ENCODE data around the gene SSX5.
"Not testable (repeated sequence)": the region's sequence is repeated elsewhere in the genome, so short reads cannot be mapped to it uniquely, and the experiment has no call there.

Gene SSX5

GRCh38 chrX:48196745-48197201, at the start of gene SSX5:
TSS of gene SSX5 (minus strand) at chrX:48196795. CDS start at chrX:48195358, 1,437 bp downstream.
- DNase-seq: no peak

DNA sequence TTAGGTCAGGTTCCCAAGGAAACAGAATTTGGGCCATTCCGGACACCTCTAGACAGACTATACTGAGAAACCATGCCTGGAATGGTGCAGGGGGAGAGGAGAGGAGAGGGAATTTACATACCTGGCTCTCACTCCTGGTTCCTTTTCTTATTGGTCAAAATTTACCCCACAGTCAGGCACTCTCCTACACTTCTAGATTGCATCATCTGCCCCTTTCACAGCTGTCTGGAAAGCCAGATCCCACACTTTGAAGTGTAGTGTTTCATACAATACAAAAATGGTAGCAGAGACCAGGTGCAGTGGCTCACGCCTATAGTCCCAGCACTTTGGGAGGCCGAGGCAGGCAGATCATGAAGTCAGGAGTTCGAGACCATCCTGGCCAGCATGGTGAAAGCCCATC, 27.6 kb upstream of the SSX5 start:
- DNase-seq: not testable (repeated sequence)

GRCh38 chrX:48214341-48214740, 17.7 kb upstream of the SSX5 start:
- DNase-seq: not testable (repeated sequence)

DNA sequence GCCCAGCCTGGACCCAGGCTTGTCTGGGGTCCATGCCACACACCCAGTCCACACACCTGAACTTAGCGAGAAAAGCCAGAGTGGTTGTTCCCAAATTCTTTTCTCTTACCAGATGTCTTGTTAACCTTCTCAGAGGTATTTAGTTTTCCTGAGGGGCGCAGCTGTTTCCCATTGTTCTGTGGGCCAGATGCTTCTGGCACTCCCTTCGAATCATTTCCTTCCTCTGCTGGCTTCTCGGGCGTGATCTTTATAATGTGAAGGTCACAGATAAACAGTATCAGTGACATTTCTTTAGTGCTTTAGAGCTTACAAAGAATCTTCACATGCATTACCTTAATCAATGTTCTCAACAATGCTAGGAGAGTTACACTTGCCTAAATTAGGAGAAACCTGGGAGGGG, 6.6 kb downstream of the SSX5 start:
- not testable (repeated sequence) for DNase-seq

- DNase-seq: not testable (repeated sequence)
Measured at GRCh38 chrX:48181882-48182281, 14.7 kb downstream of the SSX5 start.

DNA sequence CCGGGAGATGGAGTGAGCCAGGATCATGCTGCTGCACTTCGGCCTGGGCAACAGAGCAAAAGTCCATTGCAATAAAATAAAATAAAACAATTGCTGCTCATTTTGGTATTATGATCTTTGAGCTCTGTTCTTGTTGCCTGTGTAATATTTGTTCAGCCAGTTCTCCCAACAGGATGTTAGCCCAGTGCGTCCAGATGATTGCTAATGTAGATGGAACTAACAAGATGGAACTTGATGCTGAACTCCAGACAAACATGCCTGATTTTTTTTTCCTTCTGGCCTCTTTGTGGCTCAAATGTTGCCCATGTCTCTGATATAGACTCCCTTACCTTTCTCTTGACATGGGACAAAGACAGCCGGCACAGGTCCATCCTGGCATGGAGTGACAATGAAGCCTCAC, 15.8 kb downstream of the SSX5 start:
- DNase-seq: no peak

DNA sequence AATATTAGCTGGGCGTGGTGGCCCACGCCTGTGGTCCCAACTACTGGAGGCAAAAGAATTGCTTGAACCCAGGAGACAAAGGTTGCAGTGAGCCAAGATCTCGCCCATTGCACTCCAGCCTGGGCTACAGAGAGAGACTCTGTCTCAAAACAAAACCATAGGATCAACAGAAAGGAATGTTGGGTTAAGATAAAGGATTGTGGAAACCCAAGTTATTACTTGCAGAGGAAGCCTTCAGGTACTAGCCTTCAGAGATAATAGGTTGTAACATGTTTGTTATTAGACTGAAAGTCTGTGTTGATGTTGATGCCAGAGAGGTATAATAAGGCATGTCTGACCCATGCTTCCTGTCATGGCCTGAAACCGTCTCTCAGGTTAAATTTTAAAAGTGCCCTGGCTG, 16.9 kb downstream of the SSX5 start:
- no peak for DNase-seq

GRCh38 chrX:48166322-48166721, 30.3 kb downstream of the SSX5 start:
- DNase-seq: not testable (repeated sequence)

- no peak for DNase-seq
Measured at GRCh38 chrX:48165241-48165640, 31.4 kb downstream of the SSX5 start.

- DNase-seq: no peak
Measured at GRCh38 chrX:48156014-48156413, 40.6 kb downstream of the SSX5 start.

DNA sequence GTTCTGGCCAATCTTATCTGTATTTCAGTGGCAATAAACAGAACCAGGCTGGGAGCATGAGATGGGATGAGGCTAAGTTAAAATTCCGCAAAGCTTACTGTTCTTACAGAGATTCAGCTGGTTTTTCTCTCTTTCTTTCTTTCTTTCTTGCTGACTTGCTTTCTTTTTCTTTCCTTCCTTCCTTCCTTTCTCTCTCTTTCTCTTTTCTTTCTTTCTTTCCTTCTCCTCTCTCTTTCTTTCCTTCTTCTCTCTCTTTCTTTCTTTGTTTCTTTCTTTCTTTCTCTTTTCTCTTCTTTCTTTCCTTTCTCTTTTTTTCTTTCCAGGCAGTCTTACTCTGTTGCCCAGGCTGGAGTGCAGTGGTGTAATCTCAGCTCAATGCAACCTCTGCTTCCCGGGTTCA, 41.8 kb downstream of the SSX5 start:
- DNase-seq: no peak

DNA sequence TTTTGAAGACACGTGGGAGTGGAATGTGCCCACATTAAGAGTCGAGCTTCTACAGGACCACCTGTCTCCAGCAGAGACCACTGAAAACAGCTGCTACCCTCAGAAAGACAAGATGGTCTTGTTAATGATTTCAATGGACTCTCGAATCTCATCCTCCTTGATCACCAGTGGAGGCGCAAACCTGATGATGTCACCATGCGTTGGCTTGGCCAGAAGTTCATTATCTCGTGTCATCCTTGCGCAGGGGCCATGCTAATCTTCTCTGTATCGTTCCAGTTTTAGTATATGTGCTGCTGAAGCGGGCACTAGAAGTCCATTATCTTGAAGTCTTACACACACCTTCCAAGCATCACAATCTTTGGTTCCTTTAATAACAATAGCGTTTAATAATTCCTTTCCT, 42.8 kb downstream of the SSX5 start:
- no peak for DNase-seq

DNA sequence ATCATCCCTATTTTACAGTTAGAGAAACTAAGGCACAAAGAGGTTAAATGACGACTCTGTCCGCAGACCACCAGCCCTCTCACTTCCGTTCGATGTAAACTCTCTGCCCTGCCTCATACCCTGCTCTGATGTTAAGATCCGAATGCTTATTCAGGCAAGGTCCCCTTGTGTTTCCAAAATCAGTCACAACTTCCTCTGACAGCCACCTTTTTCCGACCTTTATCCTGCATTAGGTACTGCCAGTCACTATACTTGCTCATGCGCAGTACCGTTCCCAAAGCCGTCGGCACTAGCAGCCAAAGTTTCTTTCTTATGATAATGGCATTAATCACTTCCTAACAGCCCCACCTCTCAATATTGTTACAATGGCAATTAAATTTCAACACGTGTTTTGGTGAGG, 53.9 kb downstream of the SSX5 start:
- not testable (repeated sequence) for DNase-seq

DNA sequence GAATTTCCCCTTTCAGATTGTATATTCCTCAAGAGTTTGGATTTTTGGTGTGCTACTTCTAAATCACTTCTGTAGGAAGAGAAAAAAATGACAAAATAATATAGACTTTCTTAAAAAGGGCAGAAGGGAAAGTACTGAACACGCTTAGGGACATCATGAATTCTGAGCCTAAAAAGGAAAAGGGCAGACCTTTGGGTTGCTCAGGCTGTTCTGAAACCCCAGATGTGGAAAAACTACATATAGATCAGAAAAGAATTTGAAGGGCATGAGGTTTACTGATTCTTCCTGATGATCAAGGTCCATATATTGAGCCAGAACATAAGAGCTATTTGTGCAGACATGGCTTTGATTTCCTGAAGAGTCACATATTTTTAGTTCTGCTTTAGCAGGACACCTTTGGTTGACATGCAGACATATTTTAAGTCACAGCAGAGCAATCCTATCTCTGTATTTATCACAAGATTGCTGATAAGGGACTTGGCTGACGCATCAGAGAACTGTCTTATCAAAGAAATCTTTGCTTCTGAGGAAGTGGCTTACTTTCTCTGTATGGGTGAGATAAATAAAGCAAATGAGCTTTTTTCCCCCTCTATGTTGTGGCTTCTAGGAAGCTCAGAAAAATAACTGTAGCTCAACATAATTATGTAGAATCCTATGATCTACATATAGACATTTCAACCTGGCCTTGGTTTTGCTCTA, 54.6 kb downstream of the SSX5 start:
- DNase-seq: not testable (repeated sequence)

GRCh38 chrX:48139076-48139475, 57.5 kb downstream of the SSX5 start:
- DNase-seq: not testable (repeated sequence)
